NB4 (cell line): ENCODE measurements around the gene TCF19.

Source experiments
- DNase-seq: peaks from one replicate; pipeline ENCODE4 v3.0.0; 2010; ENCODE audit warnings: low read depth
- H3K4me3 ChIP-seq: one replicate; pipeline ENCODE4 v1.5.1; 2011; ENCODE audit warnings: mild to moderate bottlenecking, low read depth, low read length, moderate library complexity
- CTCF ChIP-seq: IDR thresholded peaks from one replicate; pipeline ENCODE4 v1.5.1; 2012; ENCODE audit warnings: low read depth, low read length
- MYC ChIP-seq: IDR thresholded peaks from 2 replicates; pipeline ENCODE4 v1.6.1; 2011; ENCODE audit warnings: low read depth, low read length
- POLR2A ChIP-seq: IDR thresholded peaks from 2 replicates; pipeline ENCODE4 v1.6.1; 2011; ENCODE audit warnings: mild to moderate bottlenecking; ENCODE audit not compliant: insufficient read length; ENCODE audit errors: extremely low read depth
- TF ChIP-seq, protein P1 (sequence below): IDR thresholded peaks from 2 replicates; pipeline ENCODE4 v1.6.1; 2011; ENCODE audit warnings: low read depth, low read length

Gene TCF19

GRCh38 chr6:31135710-31136109 is 22.7 kb upstream of the TCF19 start:
- H3K4me3 ChIP-seq, result no peak overlapping the region
- no peak for DNase-seq
- TF ChIP-seq, protein P1, sequence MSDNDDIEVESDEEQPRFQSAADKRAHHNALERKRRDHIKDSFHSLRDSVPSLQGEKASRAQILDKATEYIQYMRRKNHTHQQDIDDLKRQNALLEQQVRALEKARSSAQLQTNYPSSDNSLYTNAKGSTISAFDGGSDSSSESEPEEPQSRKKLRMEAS, result no peak
- no peak for TF ChIP-seq MYC
- TF ChIP-seq CTCF, result no peak
- no peak for TF ChIP-seq POLR2A

DNA sequence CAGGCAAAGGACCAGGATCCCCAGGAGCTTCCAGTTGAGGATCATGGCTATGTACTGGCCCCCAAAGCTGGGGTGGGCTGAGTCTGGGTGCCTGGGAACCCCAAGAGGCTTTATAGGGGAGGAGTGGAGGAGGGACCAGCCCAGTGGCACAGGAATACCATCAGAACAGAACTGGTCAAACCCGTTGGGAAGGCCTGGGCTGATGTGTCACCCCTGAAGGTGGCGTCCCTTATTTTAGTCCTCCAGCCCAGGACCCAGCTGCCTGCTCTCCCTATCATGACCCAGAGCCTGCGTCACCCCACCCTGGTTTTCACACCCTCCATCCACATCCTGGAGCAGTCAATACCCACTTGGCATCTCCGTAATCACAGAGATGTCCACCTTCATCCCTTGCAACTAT is 19.4 kb upstream of the TCF19 start, which contains the start of gene PSORS1C2:
PSORS1C2 (minus strand) TSS at position 85 of the 400 bp plus-strand sequence; CDS start at position 45, 40 bp downstream.
- TF ChIP-seq CTCF, result no peak
- no peak for TF ChIP-seq POLR2A
- TF ChIP-seq MYC, result no peak
- TF ChIP-seq, protein P1, result no peak
- DNase-seq, result no peak
- H3K4me3 ChIP-seq, result no peak within 1 kb of the TSS

DNA sequence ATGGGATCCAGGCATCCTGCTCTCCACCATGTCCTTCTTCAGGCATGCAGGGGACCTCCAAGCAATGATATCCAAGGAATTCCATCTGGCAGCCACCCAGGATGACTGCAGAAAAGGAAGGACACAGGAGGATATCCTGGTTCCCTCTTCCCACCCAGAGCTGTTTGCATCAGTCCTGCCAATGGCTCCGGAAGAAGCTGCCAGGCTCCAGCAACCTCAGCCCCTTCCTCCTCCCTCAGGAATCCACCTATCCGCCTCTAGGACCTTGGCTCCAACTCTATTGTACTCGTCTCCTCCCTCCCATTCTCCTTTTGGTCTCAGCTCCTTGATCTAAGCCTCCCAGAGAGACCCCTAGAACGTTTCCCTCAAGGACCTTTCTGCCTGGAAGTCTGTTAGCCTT is 18.8 kb upstream of the TCF19 start:
- no peak for TF ChIP-seq MYC
- no peak for TF ChIP-seq CTCF
- TF ChIP-seq POLR2A, result no peak
- no peak for DNase-seq
- H3K4me3 ChIP-seq, result no peak overlapping the region

- TF ChIP-seq, protein P1, result no peak
- no peak for TF ChIP-seq POLR2A
- TF ChIP-seq MYC, result no peak
- TF ChIP-seq CTCF, result no peak
- no peak overlapping the region for H3K4me3 ChIP-seq
- DNase-seq, result no peak
Measured at GRCh38 chr6:31140643-31141042, 17.7 kb upstream of the TCF19 start.

GRCh38 chr6:31142361-31142761 is 16.0 kb upstream of the TCF19 start:
- no peak overlapping the region for H3K4me3 ChIP-seq
- TF ChIP-seq, protein P1, result no peak
- TF ChIP-seq POLR2A (no peak), MYC (no peak), CTCF (no peak)
- no peak for DNase-seq

- DNase-seq, result no peak
- TF ChIP-seq, protein P1, result no peak
- TF ChIP-seq POLR2A (no peak), MYC (no peak), CTCF (no peak)
Measured at GRCh38 chr6:31143148-31143547, 15.2 kb upstream of the TCF19 start.

More at GRCh38 chr6:31143148-31143547, 15.2 kb upstream of the TCF19 start:
- no peak overlapping the region for H3K4me3 ChIP-seq
